ENCODE measurements around the gene LRRC61.

The LRRC61 gene

DNA sequence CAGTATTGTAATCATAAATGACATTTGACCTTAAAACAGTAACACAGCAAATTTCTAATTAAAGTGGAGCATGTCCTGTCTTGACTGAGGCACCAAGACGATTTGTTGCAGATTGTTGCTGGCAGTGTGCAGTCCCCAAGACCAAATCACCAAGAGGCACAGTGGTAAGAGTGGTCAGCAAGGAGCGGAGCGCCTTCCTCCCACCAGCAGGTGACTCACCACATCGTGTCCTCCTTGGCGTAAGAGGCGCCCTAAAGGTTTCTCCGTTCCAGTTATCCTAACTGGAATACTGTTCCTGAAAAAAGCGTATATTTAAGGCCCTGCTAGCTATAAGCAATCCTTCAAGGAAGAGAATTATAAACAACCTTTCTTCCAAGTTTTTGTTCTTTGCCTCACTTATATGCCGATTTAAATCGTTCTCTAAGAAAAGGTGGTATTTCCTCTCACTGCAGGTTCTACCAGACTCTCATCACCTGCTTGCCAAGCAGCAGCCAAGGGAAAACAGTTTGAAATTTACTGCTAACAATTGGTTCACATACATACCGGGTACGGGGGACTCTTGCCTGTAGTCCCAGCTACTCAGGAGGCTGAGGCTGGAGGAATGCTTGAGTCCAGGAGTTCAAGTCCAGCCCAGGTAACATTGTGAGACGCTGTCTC lies 34.7 kb downstream of the LRRC61 start:
- DNase-seq = no peak

DNA sequence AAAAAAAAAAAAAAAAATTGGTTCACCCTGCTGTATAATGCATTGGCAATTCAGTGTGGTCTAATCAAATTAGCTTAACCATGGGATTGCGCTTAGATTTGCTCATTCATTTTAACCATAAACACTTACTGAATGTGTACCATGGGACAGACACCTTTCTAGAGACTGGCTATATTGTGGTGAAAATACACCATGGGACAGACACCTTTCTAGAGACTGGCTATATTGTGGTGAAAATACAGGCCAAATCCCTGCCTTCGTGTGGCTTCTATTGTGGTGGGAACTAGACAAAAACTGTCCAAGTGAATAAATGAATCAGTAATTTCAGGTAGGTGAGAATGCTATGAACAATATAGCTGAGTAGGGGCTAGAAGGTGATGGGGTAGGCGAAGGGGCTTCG lies 35.3 kb downstream of the LRRC61 start:
- DNase-seq = no peak

DNA sequence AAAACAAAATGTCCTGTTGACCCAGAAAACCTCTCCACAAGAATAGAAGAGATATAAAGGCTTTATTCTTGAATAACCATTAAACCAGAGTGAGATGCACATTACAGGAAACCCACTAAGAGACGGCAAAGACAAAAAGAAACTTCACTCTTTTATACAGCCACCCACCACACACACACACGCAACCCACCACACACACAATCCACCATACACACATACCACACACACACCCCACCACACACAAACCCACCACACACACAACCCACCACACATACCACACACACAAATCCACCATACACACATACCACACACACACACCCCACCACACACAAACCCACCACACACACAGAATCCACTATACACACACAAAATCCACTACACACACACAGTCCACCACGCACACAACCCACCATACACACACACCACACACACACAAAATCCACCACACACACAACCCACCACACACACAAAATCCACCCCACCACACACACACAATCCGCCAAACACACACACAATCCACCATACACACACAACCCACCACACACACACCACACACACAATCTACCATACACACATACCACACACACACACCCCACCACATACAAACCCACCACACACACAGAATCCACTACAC lies 36.0 kb downstream of the LRRC61 start:
- no peak for DNase-seq

DNA sequence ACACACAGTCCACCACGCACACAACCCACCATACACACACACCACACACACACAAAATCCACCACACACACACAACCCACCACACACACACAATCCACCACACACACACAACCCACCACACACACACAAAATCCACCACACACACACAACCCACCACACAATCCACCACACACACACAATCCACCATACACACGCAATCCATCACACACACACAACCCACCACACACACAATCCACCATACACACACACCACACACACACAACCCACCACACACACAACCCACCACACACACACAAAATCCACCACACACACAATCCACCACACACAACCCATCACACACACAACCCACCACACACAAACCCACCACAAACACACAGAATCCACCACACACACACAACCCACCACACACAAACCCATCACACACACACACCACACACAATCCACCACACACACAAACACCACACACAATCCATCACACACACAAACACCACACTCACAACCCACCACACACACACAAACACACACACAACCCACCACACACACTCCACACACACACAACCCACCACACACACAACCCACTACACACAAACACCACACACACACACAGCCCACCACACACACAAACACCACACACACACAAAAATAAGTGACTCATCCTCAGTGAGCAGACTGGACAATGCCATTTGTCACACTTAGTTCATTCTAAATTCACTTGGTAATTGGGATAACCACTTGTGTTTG lies 36.6 kb downstream of the LRRC61 start:
- DNase-seq = no peak

DNA sequence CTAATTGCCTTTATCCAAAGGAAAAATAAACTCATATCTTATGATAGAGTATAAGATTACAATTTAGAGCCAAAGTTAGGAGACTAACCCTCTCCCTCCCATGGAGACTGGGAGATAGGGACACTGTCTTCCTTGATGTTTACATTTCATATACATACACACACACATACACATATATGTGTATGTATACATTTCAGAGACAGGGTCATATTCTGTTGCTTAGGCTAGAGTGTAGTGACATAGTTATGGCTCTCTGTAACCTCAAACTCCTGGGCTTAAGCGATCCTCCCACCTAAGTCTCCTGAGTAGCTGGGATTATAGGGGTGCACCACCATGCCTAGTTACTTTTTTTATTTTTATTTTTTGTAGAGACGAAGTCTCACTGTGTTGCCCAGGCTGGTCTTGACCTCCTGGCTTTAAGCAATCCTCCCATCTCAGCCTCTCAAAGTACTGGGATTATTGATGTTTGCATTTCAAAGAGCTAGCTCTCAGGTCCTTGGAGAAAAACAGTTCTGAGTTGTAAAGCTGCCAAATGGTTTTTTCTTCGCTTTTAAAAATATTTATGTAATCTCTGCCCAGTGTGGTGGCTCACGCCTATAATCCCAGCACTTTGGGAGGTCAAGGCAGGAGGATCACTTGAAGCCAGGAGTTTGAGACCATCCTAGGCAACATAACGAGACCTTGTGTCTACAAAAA lies 37.4 kb downstream of the LRRC61 start:
- no peak for DNase-seq

DNA sequence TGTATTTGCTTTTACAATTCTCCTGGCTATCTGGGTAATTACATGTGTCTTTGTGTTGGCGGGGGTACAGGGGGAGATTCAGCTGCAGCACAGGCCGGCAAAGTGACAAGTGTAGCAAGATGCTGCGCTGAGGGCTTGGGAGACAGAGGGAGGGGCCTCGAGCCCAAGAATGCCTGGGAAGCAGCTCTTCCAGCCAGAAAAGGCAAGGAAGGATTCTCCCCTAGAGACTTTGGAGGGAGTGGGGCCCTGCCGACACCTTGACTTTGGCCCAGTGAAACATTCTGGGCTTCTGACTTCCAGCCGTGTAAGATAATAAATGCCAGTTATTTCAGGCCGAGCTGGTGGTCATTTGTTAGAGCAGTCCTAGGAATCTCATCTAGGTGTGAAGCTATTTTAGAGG lies 38.2 kb downstream of the LRRC61 start:
- no peak for DNase-seq

DNA sequence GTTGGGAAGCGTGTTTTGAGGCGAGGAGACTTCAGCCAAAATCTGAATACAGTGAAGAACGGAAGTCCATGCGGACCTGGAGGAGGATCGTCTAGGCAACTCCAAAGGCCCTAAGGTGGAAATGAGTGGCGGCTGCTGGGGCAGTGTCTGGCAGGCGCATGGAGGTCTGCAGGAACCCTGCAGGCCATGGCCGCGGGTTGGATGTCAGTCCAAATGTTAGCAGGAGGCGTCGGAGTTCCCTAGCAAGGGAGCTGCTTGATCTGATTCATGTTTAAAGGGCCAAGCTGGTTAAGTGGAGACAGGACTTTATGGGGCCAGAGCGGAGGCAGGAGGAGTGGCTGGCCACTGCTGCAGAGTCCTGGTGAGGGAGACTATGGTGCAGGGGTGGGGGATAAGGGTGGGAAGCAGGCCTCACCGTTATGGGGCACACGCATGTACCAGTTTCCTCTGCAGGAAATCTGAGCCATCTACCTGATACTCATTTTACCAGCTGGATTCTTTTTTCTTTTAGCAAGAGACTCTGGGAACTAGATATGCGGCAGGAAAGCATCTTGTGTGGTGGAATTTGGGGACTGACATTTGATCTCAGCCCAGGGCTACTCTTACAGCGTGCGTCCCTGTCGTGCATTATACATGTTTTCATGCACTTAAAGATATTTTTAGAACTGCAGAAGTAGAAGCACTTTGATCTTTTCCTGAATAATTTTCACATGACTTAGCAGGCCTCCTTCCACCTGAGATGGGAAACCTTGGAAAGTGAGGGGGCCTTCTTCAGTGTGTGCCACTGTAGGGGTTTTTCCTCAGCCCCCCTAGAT lies 38.9 kb downstream of the LRRC61 start:
- DNase-seq = no peak

DNA sequence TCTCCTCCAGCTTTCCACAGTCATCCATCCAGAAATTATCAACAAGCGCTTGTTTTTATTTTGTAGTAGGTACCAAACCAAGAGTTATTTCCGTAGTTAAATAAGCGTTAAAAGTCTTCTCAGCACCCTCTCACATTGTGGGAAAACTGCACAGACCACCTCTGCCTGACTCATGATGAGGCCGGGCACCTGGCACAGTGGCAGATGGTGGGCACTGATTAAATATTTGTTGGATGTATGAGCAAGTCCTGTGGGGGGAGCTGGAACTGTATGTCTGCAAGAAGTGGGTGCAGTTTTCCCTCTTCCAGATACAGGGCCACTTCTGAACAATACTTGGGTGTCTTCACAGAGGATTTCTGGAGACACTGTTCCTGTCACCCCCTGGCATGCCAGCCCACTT lies 40.2 kb downstream of the LRRC61 start:
- no peak for DNase-seq

DNA sequence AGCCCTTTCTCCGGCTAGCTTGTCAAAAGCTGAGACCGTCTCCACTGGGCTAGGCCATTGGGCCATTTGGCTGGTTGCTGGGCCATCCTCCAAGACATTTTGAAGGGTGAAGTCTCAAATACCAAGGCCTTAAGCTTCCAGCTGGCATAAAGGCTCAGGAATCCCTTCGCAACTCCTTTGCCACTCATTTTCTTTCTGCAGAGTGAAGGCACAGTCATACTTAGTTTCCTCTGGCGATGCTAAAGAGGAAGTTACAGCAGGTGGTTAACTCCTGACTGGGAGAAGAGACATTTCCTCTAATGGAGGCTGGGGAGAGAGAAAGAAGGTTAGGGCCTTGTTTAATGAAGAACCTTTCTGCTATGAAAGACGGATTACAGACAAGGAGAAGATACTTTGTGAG lies 40.7 kb downstream of the LRRC61 start:
- DNase-seq = no peak

DNA sequence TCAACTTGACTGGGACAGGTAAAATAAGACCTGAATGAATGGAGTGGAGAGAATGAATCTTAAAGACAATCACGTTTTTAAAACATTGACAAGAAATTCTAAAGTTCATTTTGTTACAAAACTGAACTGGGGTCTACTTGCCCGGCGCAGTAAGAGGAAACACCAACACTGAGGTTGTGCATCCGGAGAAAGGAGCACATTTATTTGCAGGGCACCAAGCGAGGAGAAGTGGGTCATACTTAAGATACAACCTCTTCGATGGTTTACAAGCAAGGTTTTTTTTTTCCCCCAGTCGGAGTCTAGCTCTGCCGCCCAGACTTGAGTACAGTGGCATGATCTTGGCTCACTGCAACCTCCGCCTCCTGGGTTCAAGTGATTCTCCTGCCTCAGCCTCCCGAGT lies 42.0 kb downstream of the LRRC61 start:
- no peak for DNase-seq

DNA sequence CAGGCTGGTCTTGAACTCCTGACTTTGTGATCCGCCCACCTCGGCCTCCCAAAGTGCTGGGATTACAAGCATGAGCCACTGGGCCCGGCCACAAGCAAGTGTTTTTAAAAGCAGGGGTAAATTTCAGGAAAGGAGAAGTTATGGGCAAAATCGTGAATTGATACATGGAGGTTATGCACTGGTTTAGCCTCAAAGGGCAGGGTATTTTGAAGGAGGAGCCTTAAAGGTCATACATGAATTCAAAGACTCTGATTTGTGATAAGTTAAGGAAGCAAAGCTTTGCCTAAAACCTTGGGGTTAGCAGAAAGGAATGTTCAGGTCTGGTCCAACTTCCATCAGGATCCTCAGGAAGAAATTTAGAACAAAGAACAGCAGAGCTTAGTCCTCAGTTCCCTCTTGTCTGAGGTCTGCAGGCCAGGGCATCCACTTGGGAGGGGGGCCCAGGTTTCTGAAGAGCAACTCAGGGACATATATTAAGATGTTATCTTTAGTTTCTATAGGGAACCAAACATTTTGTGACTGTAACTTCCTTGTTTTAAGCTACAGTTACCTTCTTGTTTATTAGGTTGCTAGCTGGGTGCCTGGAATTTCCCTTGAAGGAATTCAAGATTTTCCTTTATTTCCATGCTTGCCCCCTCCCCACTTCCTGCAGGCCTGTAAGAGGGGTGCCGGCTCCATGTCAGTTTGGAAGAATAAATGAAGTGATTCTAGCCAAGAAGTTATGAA lies 42.7 kb downstream of the LRRC61 start:
- no peak for DNase-seq

DNA sequence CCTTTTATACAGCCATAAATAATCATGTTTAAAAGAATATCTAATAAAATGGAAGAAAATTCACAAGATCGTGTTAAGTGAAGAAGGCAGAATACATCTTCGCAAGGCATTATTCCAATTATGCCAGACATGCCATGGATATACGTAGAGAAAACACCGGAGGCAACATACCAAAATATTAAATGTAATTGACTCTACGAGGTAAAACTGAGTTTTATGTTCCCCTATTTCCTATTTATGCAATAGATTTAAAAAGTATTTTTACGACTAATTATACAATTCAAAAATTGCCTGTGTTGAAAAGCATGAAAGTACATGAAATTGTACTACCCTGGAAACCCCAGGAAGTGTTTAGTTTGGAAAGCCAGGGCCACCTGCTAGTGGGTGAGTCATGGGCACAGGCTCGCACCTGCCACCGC lies 44.5 kb downstream of the LRRC61 start:
- peak in 1 of 2 experiments; percentile 98 for DNase-seq

DNA sequence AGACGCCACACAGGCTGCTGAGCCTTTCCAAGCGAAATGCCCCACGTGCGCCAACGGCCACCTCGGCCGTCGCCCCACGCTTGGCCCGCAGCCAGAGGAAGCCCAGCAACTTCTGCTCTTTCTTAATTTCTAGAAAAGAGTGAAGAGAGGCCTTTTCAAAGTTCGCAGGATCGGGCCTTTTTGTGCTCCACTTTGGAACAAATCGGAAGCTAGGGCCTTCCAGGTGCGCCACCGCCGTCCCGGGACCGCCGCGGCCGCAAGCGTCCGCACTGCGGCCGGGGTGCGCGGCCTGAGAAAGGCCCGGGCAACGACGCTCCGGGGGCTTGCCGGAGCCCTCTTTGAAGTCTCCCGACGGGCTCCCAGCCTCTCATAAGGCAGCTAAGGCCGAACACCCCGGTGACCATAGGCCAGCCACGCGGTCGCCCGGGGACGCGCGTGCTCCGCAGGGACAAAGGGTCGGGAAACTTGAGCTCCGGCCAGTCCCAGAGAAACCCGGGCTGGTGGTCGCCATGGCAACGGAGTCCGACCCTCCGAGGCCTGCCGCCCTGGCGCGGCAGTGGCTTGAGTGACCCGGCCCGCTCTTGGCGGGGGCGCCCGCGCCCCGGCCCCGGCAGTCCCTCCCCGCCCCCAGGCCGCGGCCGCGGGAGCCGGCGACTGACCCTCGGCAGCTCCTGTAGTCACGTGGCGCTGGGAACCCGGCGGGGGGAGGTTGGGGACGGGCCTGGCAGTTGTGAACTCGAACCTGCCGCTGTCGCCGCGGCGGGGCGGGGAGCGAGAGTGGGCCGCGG lies 45.1 kb downstream of the LRRC61 start, which contains the start of gene REPIN1:
Gene REPIN1, plus strand, starts transcription at position 727 of the 788 bp plus-strand sequence. CDS start 890 bp downstream, outside the sequence.
- peak; percentile 92 to 96 for DNase-seq

DNA sequence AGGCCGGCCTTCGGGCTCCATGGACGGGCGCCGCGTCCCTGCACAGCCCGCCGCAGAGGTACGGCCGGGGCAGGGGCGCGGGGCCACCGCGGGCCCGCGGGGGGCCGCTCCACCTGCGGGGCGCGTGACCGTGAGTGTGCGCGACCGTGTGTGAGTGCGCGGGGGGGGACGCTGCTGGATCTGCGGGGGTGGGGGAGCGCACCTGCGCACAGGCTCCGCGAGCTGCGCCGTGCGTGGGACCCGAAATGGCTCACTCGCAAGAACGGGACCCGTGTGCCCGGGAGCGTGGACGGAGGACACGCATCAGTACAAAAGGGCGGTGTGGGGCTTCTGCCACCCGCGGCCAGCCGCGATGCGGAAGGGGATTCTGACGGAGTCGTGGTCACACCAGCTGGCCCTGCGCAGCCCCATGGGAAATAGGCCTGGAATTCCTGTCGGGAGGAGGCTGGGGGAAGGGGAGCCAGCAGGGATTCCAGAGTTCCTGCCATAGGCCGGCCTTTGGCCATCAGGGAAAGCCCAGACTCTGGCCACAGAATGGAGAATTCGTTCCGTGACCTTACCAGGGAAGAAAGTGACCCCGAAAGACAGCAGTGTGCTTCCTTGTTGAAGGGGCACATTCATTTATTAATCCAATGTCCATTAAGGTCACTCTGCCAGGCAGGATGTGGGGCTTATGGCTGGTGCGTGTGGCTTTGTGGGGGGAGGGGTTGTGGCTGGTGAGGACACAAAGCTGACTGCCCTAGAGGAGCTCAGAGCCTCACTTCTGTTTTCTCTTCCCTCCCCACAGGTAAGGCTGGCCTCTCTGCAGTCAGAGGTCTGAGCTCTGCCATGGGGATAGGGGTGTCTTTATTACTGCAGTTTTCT lies 46.0 kb downstream of the LRRC61 start:
- peak; percentile 52 to 71 for DNase-seq

DNA sequence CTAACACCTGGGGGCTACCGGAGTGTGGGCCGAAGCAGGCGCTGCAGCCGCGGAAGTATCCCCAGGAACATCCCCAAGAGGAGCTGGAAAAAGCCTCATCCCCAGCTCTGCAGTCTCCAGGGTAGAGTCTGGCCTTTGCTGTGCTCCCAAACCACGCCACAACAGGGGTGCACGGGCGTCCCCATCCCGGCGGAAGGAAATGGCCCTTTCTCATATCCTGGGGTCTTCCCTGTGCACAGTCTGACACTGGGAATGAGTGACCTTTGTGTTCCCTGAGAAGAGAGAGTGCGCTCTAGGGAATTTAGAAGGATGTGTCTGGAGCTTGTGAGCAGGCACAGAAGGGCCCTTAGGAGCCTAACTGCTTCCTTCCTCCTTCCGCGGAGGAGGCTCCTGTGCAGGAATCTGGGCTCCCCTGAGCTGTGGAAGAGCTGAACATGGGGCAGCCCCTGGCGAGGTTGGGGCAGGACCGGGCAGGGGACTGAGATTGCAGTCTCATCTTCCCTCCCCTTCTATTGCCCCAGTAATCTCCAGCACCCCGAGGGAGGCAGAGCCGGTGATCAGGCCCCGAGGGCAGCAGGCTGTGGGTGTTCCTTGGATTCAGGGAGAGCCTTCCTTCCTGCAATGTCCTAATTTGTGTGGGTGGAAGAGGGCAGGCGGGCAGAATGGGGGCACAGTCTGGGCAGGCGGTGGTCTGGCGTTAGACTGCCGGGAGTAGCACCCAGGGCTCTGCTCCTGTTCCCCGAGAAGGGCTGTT lies 46.8 kb downstream of the LRRC61 start:
- DNase-seq = no peak

DNA sequence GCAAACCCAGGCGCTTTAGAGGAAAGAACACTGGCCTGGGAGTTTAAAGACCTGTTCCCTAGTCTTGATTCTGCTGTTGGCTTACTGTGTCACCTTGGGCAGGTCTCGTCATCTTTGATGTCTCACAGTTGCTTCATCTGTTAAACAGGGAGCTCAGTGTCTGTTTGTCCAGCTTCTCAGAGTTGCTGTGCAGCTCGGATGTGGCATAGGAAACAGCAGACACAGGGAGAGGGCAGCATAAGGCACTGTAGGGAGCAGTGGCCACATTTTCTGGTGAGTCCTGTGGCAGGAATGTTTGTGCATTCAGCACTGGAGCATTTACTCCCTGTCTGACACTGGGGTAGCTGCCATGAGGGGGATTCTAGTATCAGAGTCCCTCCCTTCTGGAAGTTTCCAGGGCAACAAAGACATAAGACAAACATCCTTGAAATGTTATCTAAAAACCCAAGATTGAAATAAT lies 47.5 kb downstream of the LRRC61 start:
- DNase-seq = no peak

DNA sequence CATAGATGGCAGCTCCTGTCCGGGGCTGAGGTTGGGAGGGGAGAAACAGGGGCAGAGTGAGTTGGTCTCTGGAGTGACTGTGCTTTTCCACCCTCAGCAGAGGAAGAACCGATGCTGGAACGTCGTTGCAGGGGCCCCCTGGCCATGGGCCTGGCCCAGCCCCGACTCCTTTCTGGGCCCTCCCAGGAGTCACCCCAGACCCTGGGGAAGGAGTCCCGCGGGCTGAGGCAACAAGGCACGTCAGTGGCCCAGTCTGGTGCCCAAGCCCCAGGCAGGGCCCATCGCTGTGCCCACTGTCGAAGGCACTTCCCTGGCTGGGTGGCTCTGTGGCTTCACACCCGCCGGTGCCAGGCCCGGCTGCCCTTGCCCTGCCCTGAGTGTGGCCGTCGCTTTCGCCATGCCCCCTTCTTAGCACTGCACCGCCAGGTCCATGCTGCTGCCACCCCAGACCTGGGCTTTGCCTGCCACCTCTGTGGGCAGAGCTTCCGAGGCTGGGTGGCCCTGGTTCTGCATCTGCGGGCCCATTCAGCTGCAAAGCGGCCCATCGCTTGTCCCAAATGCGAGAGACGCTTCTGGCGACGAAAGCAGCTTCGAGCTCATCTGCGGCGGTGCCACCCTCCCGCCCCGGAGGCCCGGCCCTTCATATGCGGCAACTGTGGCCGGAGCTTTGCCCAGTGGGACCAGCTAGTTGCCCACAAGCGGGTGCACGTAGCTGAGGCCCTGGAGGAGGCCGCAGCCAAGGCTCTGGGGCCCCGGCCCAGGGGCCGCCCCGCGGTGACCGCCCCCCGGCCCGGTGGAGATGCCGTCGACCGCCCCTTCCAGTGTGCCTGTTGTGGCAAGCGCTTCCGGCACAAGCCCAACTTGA lies 48.2 kb downstream of the LRRC61 start:
- no peak for DNase-seq

DNA sequence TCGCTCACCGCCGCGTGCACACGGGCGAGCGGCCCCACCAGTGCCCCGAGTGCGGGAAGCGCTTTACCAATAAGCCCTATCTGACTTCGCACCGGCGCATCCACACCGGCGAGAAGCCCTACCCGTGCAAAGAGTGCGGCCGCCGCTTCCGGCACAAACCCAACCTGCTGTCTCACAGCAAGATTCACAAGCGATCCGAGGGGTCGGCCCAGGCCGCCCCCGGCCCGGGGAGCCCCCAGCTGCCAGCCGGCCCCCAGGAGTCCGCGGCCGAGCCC lies 48.8 kb downstream of the LRRC61 start:
- DNase-seq = no peak
